Prostate gland (tissue), 2 donors: ENCODE measurements around the gene GNAQ. TPM values are rescaled to one million over a fixed set of nuclear protein-coding genes. Genes with fewer than 3 reads are reported as not detected.

Experiments
- DNase-seq: peaks from one replicate; pipeline ENCODE4 v3.0.0-alpha.2; 2019; ENCODE audit warnings: low spot score
- H3K27ac ChIP-seq, 2 donors: fragments of 200-600 bp; sonication (generic); 2 replicates each; pipeline ENCODE4 v1.5.1; 2017 to 2019
- H3K27me3 ChIP-seq: fragments of 200-600 bp; sonication (generic); replicated peaks from 2 replicates; pipeline ENCODE4 v1.5.1; 2019; ENCODE audit not compliant: insufficient read depth
- H3K36me3 ChIP-seq, 2 donors: fragments of 200-600 bp; sonication (generic); 1 replicate in 1 of 2; 2 replicates in 1 of 2; pipeline versions ENCODE4 v1.5.1 to v1.8.1; 2017 to 2019
- H3K4me1 ChIP-seq: fragments of 200-600 bp; sonication (generic); replicated peaks from 2 replicates; pipeline ENCODE4 v1.5.1; 2019
- H3K4me3 ChIP-seq, 2 donors: fragments of 200-600 bp; sonication (generic); 2 replicates each; pipeline ENCODE4 v1.5.1; 2017 to 2019
- H3K9me3 ChIP-seq: fragments of 200-600 bp; sonication (generic); 2 replicates; pipeline ENCODE4 v1.5.1; 2017
- POLR2A ChIP-seq: fragments of 450-650 bp; IDR thresholded peaks from one replicate; pipeline ENCODE4 v1.6.1; 2016; ENCODE audit warnings: antibody characterized with exemption, mild to moderate bottlenecking
- POLR2AphosphoS5 ChIP-seq: sonication (generic); formaldehyde crosslinking; IDR thresholded peaks from one replicate; pipeline ENCODE4 v1.6.1; 2017; ENCODE audit warnings: antibody characterized with exemption
- WGBS: methylation state at CpG from one replicate; pipeline ENCODE4 v1.1.5; 2018; 5-methylcytosine and 5-hydroxymethylcytosine counted together
- intact Hi-C: fragments of 100-400 bp; cut with DNase I; formaldehyde crosslinking; loops from one replicate; pipeline ENCODE4 v1.14.2; 2022
- total RNA-seq, 2 donors: library from RNA; depleted of rRNA; stranded (reverse); fragments of >200 nt; gene quantifications; one replicate each; pipeline ENCODE4 v1.1.0, GENCODE V29; 2016
- TF ChIP-seq, protein P1 (sequence below), 4 experiments: fragments of 200-600 bp in 2 of 4; fragments of 450-650 bp in 2 of 4; sonication (generic) in 2 of 4; IDR thresholded peaks; 1 replicate in 3 of 4; 2 replicates in 1 of 4; pipeline ENCODE4 v1.5.1; 2016 to 2019; ENCODE audit warnings: antibody characterized with exemption in 4 of 4, mild to moderate bottlenecking in 2 of 4, moderate library complexity in 2 of 4

Gene GNAQ
- total RNA-seq, 2 donors from 2014 or later: 35.0 to 43.7 TPM

DNA sequence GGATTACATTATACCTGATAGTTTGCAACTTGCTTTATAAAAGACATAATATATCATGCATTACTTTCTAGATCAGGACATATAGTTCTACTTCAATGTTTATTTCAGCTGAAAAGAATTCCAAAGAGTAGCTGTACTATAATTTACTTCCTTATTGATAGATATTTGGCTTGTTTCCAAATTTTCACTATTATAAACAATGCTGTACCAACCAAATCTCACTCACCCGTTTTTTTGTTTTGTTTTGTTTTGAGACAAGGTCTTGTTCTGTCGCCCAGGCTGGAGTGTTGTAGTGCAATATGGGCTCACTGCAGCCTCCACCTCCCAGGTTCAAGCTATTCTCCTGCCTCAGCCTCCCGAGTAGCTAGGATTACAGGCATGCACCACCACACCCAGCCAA is 132.7 kb downstream of the GNAQ start:
- Histone ChIP-seq H3K9me3 (no peaks in the 10 kb centered on the region), H3K27ac (no peak overlapping the region), H3K27me3 (no peaks in the 10 kb centered on the region), H3K4me3 (no peak overlapping the region), H3K36me3 (no peaks in the 10 kb centered on the region), H3K4me1 (no peaks in the 10 kb centered on the region)
- intact Hi-C loops: no loop called here
- no peak for DNase-seq
- 57% methylated on average over 3 of the region's 3 CpGs for WGBS
- TF ChIP-seq POLR2A (no peak), POLR2AphosphoS5 (no peak)
- TF ChIP-seq, protein P1, sequence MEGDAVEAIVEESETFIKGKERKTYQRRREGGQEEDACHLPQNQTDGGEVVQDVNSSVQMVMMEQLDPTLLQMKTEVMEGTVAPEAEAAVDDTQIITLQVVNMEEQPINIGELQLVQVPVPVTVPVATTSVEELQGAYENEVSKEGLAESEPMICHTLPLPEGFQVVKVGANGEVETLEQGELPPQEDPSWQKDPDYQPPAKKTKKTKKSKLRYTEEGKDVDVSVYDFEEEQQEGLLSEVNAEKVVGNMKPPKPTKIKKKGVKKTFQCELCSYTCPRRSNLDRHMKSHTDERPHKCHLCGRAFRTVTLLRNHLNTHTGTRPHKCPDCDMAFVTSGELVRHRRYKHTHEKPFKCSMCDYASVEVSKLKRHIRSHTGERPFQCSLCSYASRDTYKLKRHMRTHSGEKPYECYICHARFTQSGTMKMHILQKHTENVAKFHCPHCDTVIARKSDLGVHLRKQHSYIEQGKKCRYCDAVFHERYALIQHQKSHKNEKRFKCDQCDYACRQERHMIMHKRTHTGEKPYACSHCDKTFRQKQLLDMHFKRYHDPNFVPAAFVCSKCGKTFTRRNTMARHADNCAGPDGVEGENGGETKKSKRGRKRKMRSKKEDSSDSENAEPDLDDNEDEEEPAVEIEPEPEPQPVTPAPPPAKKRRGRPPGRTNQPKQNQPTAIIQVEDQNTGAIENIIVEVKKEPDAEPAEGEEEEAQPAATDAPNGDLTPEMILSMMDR (IDR thresholded peaks at IDR 0.05): no peak

DNA sequence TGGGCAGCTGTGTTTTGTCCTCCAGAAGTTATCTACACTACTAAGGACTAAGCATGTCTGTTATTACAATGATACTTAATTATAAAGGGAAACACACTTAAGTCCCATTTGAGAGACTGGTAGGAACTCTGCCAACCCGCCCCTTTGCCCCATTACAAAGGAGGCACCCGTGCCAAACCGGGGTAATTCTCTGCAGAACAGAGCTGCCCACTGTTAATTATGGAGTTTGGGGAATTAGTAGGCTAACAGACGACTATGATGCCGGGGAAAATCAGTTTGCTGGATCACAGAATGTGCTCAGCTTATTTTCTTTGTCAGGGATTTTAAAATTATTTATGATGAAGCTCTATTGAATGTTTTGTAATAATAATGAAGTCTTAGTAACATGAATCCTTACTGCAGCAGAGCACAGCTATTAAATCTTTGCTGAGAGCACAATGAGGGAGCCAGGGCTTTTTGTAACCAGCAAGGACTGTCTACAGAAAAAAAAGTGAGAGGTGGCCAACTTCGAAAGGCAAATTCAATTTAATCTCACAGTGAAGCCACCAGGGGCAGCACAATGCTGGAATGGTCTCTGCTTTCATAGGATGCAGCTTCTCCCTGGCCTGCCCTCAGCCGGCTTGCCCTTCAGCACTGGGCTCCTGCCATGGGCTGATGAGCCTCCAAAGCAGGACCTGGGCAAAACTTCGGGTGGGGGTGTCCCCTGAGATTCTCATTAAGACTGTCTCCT is 134.5 kb downstream of the GNAQ start:
- TF ChIP-seq, protein P1 (IDR thresholded peaks at IDR 0.05): peak in 2 of 4 experiments; percentile 12 to 13
- TF ChIP-seq POLR2AphosphoS5 (no peak), POLR2A (no peak)
- Histone ChIP-seq H3K27ac (no peak overlapping the region), H3K9me3 (no peaks in the 10 kb centered on the region), H3K27me3 (no peaks in the 10 kb centered on the region), H3K36me3 (no peaks in the 10 kb centered on the region), H3K4me3 (no peak overlapping the region), H3K4me1 (no peaks in the 10 kb centered on the region)
- DNase-seq: no peak
- WGBS: 36% methylated on average over 8 of the region's 8 CpGs
- intact Hi-C loops: no loop called here

DNA sequence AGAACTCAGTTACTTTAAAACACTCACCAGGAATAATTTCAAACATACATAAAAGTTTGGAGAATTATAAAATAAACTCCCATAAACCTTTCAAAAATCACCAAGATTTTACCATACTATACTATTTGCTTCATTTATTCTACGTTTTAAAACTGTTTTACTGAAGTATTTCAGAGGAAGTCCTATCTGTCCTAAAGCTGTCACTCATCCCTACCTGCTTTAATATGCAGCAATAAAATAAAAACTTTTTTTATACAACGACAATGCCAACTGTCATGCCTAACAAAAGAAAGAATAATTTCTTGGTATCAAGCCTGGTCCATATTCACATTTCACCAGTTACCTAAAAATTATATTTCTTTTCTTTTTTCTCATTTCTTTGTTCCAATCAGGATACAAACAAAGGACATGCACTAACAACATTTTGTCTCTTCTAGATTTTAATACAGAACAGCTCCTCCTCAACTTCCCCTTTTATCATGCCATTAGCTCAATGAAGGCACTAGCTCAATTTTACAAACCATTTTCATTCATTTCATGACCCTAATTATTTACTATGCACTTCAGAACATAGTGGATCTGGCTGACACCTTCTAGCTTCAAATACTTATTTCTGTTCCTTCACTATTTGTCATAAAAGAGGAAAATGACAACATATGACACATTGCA is 135.2 kb downstream of the GNAQ start:
- Histone ChIP-seq H3K27me3 (no peaks in the 10 kb centered on the region), H3K27ac (no peak overlapping the region), H3K4me3 (no peak overlapping the region), H3K4me1 (no peaks in the 10 kb centered on the region), H3K36me3 (no peaks in the 10 kb centered on the region), H3K9me3 (no peaks in the 10 kb centered on the region)
- TF ChIP-seq, protein P1 (IDR thresholded peaks at IDR 0.05): no peak
- TF ChIP-seq POLR2AphosphoS5 (no peak), POLR2A (no peak)
- WGBS: 34% methylated on average over 2 of the region's 2 CpGs
- DNase-seq: no peak
- intact Hi-C loops: no loop called here

DNA sequence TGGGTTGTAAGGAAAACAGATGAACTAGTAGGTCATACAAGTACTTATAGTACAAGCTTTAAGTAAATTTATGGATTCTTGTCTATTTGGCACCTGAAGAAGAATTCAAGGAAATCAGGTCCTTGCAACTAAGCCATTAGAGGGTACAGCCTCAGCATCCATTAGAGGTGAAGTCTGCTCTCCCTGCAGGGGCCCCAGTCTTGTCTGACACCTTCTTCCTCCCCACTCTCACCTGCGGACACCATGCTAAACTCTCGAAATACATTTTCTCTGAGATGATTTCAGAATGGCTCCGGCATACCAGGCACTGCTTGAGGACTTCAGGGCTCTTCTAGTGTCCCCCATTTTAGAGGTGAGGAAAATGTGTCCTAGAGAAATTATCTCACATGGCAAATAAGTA is 137.9 kb downstream of the GNAQ start:
- DNase-seq: no peak
- H3K36me3 ChIP-seq: no peaks in the 10 kb centered on the region
- 99% methylated on average over 3 of the region's 3 CpGs for WGBS
- no peaks in the 10 kb centered on the region for H3K9me3 ChIP-seq
- H3K27me3 ChIP-seq: no peaks in the 10 kb centered on the region
- H3K27ac ChIP-seq: no peak overlapping the region
- TF ChIP-seq POLR2AphosphoS5 (no peak), POLR2A (no peak)
- TF ChIP-seq, protein P1 (IDR thresholded peaks at IDR 0.05): no peak
- intact Hi-C loops: no loop called here
- no peaks in the 10 kb centered on the region for H3K4me1 ChIP-seq
- no peak overlapping the region for H3K4me3 ChIP-seq
